GM12878 (cell line): Measurements from ENCODE around the gene LSM3. TPM values are rescaled to one million over a fixed set of nuclear protein-coding genes. Genes with fewer than 3 reads are reported as not detected.

Experiments used
- ATAC-seq: fragments of 200-7000 bp; cut with Tn5 transposase; 3 replicates; pipeline ENCODE4 v1.9.1; 2020; ENCODE audit warnings: mild to moderate bottlenecking, moderate library complexity
- BruUV-seq: library from RNA; stranded (reverse); fragments of 400-500 nt; replicated peaks from 2 replicates; lab custom pipeline; 2021; lab: Mats Ljungman, UMichigan
- CTCF ChIA-PET: fragments of 300-600 bp; sonication (Branson Sonifier 250); formaldehyde crosslinking; extraction: SDS; loops from one replicate; lab custom pipeline; 2021; ENCODE audit warnings: inconsistent platforms; lab: Yijun Ruan, JAX
- POLR2A ChIA-PET: fragments of 350-600 bp; formaldehyde crosslinking; extraction: SDS; loops from one replicate; lab custom pipeline; 2021; ENCODE audit warnings: inconsistent platforms; lab: Charles Lee
- RAD21 ChIA-PET: fragments of 300-600 bp; sonication (Branson Sonifier 250); formaldehyde crosslinking; loops from one replicate; lab custom pipeline; 2023; ENCODE audit warnings: antibody characterized with exemption; ENCODE audit not compliant: unreplicated experiment; lab: Charles Lee
- SMC1A ChIA-PET: fragments of 300-600 bp; sonication (Branson Sonifier 250); formaldehyde crosslinking; loops from one replicate; lab custom pipeline; 2023; ENCODE audit not compliant: unreplicated experiment, uncharacterized antibody; lab: Charles Lee
- DNase-seq: peaks from one replicate; pipeline ENCODE4 v3.0.0-alpha.2; 2011; ENCODE audit warnings: low read depth, low spot score
- FAIRE-seq: peaks from 3 replicates; lab custom pipeline; 2011; peaks lifted over from hg19 to GRCh38; lab: Jason Lieb, UNC
- H2AFZ ChIP-seq: 2 replicates; pipeline ENCODE4 v1.6.0; 2011; ENCODE audit warnings: low read depth, low read length, control low read depth; ENCODE audit not compliant: control insufficient read depth
- H3K27ac ChIP-seq: 2 replicates; pipeline ENCODE4 v1.5.1; 2011; ENCODE audit warnings: control low read depth; ENCODE audit not compliant: control insufficient read depth, insufficient read depth
- H3K27me3 ChIP-seq, 2 experiments: replicated peaks in 1 of 2; 2 replicates each; pipeline versions ENCODE4 v1.6.0 to v1.6.1; 2011; ENCODE audit warnings: low read length in 1 of 2; ENCODE audit not compliant: control insufficient read depth in 2 of 2, insufficient read depth in 2 of 2
- H3K36me3 ChIP-seq, 2 experiments: 2 replicates each; pipeline ENCODE4 v1.5.1; 2011; ENCODE audit warnings: low read length in 1 of 2; ENCODE audit not compliant: control insufficient read depth in 2 of 2, insufficient read depth in 2 of 2
- H3K4me1 ChIP-seq: 2 replicates; pipeline ENCODE4 v1.6.1; 2011; ENCODE audit warnings: mild to moderate bottlenecking, low read length, moderate library complexity, mixed read lengths; ENCODE audit not compliant: control insufficient read depth, insufficient read depth
- H3K4me2 ChIP-seq: 2 replicates; pipeline ENCODE4 v1.6.0; 2011; ENCODE audit warnings: control low read depth; ENCODE audit not compliant: control insufficient read depth, insufficient read depth
- H3K4me3 ChIP-seq: fragments of 200-600 bp; sonication (generic); 2 replicates; pipeline ENCODE4 v1.5.1; 2016
- H3K79me2 ChIP-seq: 2 replicates; pipeline ENCODE4 v1.6.0; 2011; ENCODE audit warnings: low read length; ENCODE audit not compliant: control insufficient read depth, insufficient read depth
- H3K9ac ChIP-seq: 2 replicates; pipeline ENCODE4 v1.8.0; 2011; ENCODE audit warnings: low read length, control low read depth, mixed read lengths; ENCODE audit not compliant: control insufficient read depth, insufficient read depth
- H3K9me3 ChIP-seq: replicated peaks from 3 replicates; pipeline ENCODE4 v1.5.1; 2011; ENCODE audit warnings: mild to moderate bottlenecking, low read length; ENCODE audit not compliant: control insufficient read depth, insufficient read depth
- H4K20me1 ChIP-seq: 2 replicates; pipeline ENCODE4 v1.6.0; 2011; ENCODE audit not compliant: control insufficient read depth, insufficient read depth
- ATF3 ChIP-seq: IDR thresholded peaks from 2 replicates; pipeline ENCODE4 v1.6.1; 2011; ENCODE audit warnings: low read depth, mild to moderate bottlenecking, low read length, moderate library complexity, borderline replicate concordance; ENCODE audit errors: extremely low read depth
- ATF7 ChIP-seq: fragments of 450-650 bp; IDR thresholded peaks from 2 replicates; pipeline ENCODE4 v1.6.1; 2016; ENCODE audit warnings: low read depth, mild to moderate bottlenecking
- CREM ChIP-seq: IDR thresholded peaks from 2 replicates; pipeline ENCODE4 v1.6.1; 2014; ENCODE audit warnings: antibody characterized with exemption, low read depth
- ESRRA ChIP-seq: IDR thresholded peaks from 2 replicates; pipeline ENCODE4 v1.6.1; 2012; ENCODE audit warnings: mild to moderate bottlenecking, low read length, improper control_type of control experiment
- NKRF ChIP-seq: fragments of 450-650 bp; conservative IDR thresholded peaks from 2 replicates; pipeline ENCODE4 v1.6.1; 2017; ENCODE audit warnings: mild to moderate bottlenecking, moderate library complexity
- STAT1 ChIP-seq: fragments of 450-650 bp; conservative IDR thresholded peaks from 2 replicates; pipeline ENCODE4 v1.6.1; 2014; ENCODE audit warnings: antibody characterized with exemption, mild to moderate bottlenecking
- TCF7 ChIP-seq: IDR thresholded peaks from 2 replicates; pipeline ENCODE4 v1.6.1; 2014; ENCODE audit warnings: antibody characterized with exemption, borderline replicate concordance
- ZNF24 ChIP-seq: fragments of 450-650 bp; IDR thresholded peaks from 2 replicates; pipeline ENCODE4 v1.6.1; 2017; ENCODE audit warnings: antibody characterized with exemption, mild to moderate bottlenecking
- ZZZ3 ChIP-seq: IDR thresholded peaks from 2 replicates; pipeline ENCODE4 v1.6.1; 2011; ENCODE audit warnings: low read depth; ENCODE audit not compliant: control insufficient read depth, insufficient read length
- whole genome bisulfite sequencing: methylation state at CpG from one replicate; pipeline ENCODE4 v1.1.6; 2016; ENCODE audit warnings: low lambda C conversion rate; ENCODE audit not compliant: insufficient replicate concordance, insufficient coverage; ENCODE audit errors: missing lambda C conversion rate; 5-methylcytosine and 5-hydroxymethylcytosine counted together
- in situ Hi-C: fragments of 300-500 bp; cut with MboI; formaldehyde crosslinking; loops from 9 replicates; pipeline ENCODE4 v1.14.3; 2018; ENCODE audit warnings: mixed read lengths
- intact Hi-C: fragments of 100-400 bp; cut with micrococcal nuclease; formaldehyde crosslinking; loops from one replicate; pipeline ENCODE4 v1.14.2; 2022; ENCODE audit not compliant: unreplicated experiment
- polyA plus RNA-seq, 11 experiments: library from polyadenylated mRNA; depleted of rRNA in 4 of 11; unstranded in 6 of 11; stranded (reverse) in 5 of 11; fragments of >200 nt; fragmentation: Nextera tagmentation in 4 of 11; fragmentation: Illumina TruSeq in 1 of 11; extraction: Ambion mirVana in 4 of 11; extraction: Trizol in 1 of 11; gene quantifications; 1 replicate in 1 of 11; 2 replicates in 10 of 11; pipeline versions ENCODE4 v1.2.1 to v1.2.3, GENCODE V29; 2011 to 2016; ENCODE audit warnings: inconsistent platforms in 2 of 11, missing spikeins in 2 of 11, low read depth in 1 of 11
- total RNA-seq, 4 experiments: library from RNA; depleted of rRNA in 3 of 4; stranded (reverse); fragments of >200 nt in 3 of 4; fragmentation: Illumina TruSeq in 1 of 4; extraction: Trizol in 1 of 4; gene quantifications; 2 replicates each; pipeline versions ENCODE4 v1.2.1 to v1.2.3, GENCODE V29; 2013 to 2021
- TF ChIP-seq, protein P1 (sequence below): fragments of 450-650 bp; IDR thresholded peaks from 2 replicates; pipeline ENCODE4 v1.6.1; 2017; ENCODE audit warnings: antibody characterized with exemption, mild to moderate bottlenecking, moderate library complexity
- TF ChIP-seq, protein P2 (sequence below): fragments of 450-650 bp; IDR thresholded peaks from 2 replicates; pipeline ENCODE4 v1.6.1; 2017; ENCODE audit warnings: mild to moderate bottlenecking, low read depth, inconsistent platforms; ENCODE audit not compliant: poor library complexity, severe bottlenecking
- TF ChIP-seq, protein P3 (sequence below): fragments of 450-650 bp; formaldehyde crosslinking; IDR thresholded peaks from 2 replicates; pipeline ENCODE4 v1.4.0; 2022; ENCODE audit warnings: mild to moderate bottlenecking, moderate library complexity

The LSM3 gene
- total and polyA plus RNA-seq, 10 of the 15 experiments (the other 5 are each of a cell fraction or from before 2014, with no cell fraction given), result 15.5 to 111 (median 29.1) TPM

GRCh38 chr3:14183015-14183577, 4.5 kb downstream of the LSM3 start:
- no peaks in the 10 kb centered on the region for H3K9me3 ChIP-seq
- H2AFZ ChIP-seq, result no peak overlapping the region
- DNase-seq (no peak), ATAC-seq (no peak), FAIRE-seq (no peak)
- no peak overlapping the region for H3K9ac ChIP-seq
- RAD21 ChIA-PET, result no interaction called here
- WGBS, result 50% methylated on average over 2 of the region's 2 CpGs
- POLR2A ChIA-PET, result no interaction called here
- H4K20me1 ChIP-seq, result no peaks in the 10 kb centered on the region
- peak overlapping the region; percentile 20; the same call in 1 of the 2 replicates for H3K4me2 ChIP-seq
- in situ Hi-C loops (no loop called here), intact Hi-C loops (no loop called here)
- H3K27ac ChIP-seq, result 0 out of 2 replicates have a peak overlapping the region, but pooled peaks have one; percentile 26
- H3K4me3 ChIP-seq, result no peak overlapping the region
- BruUV-seq, result no TSS peak
- peaks cover 4 to 7% of the 10 kb centered on the region in 2 experiments for H3K36me3 ChIP-seq
- no peaks in the 10 kb centered on the region; the same call in 1 of the 2 replicates for H3K4me1 ChIP-seq
- CTCF ChIA-PET, result interaction anchor here (1.1 to 5.2 kb wide), 4 partner anchors 8 to 20 kb away, joined by 3 to 28 read pairs (median 4); no protein-coding TSS in a partner anchor
- peaks cover 27% of the 10 kb centered on the region for H3K79me2 ChIP-seq
- no peaks in the 10 kb centered on the region for H3K27me3 ChIP-seq
- SMC1A ChIA-PET, result interaction anchor here (1.1 to 1.3 kb wide), 2 partner anchors 13 to 18 kb away, joined by 3 to 4 read pairs; no protein-coding TSS in a partner anchor
- TF ChIP-seq ATF7, result no peak
- no peak for TF ChIP-seq ZZZ3
- TF ChIP-seq, protein P1, sequence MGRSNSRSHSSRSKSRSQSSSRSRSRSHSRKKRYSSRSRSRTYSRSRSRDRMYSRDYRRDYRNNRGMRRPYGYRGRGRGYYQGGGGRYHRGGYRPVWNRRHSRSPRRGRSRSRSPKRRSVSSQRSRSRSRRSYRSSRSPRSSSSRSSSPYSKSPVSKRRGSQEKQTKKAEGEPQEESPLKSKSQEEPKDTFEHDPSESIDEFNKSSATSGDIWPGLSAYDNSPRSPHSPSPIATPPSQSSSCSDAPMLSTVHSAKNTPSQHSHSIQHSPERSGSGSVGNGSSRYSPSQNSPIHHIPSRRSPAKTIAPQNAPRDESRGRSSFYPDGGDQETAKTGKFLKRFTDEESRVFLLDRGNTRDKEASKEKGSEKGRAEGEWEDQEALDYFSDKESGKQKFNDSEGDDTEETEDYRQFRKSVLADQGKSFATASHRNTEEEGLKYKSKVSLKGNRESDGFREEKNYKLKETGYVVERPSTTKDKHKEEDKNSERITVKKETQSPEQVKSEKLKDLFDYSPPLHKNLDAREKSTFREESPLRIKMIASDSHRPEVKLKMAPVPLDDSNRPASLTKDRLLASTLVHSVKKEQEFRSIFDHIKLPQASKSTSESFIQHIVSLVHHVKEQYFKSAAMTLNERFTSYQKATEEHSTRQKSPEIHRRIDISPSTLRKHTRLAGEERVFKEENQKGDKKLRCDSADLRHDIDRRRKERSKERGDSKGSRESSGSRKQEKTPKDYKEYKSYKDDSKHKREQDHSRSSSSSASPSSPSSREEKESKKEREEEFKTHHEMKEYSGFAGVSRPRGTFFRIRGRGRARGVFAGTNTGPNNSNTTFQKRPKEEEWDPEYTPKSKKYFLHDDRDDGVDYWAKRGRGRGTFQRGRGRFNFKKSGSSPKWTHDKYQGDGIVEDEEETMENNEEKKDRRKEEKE, result no peak
- TF ChIP-seq TCF7, result no peak
- TF ChIP-seq ESRRA, result no peak
- TF ChIP-seq, protein P2, sequence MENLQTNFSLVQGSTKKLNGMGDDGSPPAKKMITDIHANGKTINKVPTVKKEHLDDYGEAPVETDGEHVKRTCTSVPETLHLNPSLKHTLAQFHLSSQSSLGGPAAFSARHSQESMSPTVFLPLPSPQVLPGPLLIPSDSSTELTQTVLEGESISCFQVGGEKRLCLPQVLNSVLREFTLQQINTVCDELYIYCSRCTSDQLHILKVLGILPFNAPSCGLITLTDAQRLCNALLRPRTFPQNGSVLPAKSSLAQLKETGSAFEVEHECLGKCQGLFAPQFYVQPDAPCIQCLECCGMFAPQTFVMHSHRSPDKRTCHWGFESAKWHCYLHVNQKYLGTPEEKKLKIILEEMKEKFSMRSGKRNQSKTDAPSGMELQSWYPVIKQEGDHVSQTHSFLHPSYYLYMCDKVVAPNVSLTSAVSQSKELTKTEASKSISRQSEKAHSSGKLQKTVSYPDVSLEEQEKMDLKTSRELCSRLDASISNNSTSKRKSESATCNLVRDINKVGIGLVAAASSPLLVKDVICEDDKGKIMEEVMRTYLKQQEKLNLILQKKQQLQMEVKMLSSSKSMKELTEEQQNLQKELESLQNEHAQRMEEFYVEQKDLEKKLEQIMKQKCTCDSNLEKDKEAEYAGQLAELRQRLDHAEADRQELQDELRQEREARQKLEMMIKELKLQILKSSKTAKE, result no peak
- no peak for TF ChIP-seq ATF3
- TF ChIP-seq STAT1, result no peak
- no peak for TF ChIP-seq ZNF24
- no peak for TF ChIP-seq NKRF
- no peak for TF ChIP-seq CREM
- TF ChIP-seq, protein P3, sequence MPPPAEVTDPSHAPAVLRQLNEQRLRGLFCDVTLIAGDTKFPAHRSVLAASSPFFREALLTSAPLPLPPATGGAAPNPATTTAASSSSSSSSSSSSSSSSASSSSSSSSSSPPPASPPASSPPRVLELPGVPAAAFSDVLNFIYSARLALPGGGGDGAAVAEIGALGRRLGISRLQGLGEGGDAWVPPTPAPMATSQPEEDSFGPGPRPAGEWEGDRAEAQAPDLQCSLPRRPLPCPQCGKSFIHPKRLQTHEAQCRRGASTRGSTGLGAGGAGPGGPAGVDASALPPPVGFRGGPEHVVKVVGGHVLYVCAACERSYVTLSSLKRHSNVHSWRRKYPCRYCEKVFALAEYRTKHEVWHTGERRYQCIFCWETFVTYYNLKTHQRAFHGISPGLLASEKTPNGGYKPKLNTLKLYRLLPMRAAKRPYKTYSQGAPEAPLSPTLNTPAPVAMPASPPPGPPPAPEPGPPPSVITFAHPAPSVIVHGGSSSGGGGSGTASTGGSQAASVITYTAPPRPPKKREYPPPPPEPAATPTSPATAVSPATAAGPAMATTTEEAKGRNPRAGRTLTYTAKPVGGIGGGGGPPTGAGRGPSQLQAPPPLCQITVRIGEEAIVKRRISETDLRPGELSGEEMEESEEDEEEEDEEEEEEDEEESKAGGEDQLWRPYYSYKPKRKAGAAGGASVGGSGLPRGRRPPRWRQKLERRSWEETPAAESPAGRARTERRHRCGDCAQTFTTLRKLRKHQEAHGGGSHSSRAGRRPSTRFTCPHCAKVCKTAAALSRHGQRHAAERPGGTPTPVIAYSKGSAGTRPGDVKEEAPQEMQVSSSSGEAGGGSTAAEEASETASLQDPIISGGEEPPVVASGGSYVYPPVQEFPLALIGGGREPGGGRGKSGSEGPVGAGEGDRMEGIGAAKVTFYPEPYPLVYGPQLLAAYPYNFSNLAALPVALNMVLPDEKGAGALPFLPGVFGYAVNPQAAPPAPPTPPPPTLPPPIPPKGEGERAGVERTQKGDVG, result no peak
